ENCODE measurements around the gene FAIM2. TPM values are rescaled to one million over a fixed set of nuclear protein-coding genes. Genes with fewer than 3 reads are reported as not detected.
A peak's percentile ranks its signal among the peaks of the same experiment; 100 is the strongest.

The FAIM2 gene
- not detected in 2 replicates for total RNA-seq (2014; rRNA removed; shearing (Covaris generic))

DNA sequence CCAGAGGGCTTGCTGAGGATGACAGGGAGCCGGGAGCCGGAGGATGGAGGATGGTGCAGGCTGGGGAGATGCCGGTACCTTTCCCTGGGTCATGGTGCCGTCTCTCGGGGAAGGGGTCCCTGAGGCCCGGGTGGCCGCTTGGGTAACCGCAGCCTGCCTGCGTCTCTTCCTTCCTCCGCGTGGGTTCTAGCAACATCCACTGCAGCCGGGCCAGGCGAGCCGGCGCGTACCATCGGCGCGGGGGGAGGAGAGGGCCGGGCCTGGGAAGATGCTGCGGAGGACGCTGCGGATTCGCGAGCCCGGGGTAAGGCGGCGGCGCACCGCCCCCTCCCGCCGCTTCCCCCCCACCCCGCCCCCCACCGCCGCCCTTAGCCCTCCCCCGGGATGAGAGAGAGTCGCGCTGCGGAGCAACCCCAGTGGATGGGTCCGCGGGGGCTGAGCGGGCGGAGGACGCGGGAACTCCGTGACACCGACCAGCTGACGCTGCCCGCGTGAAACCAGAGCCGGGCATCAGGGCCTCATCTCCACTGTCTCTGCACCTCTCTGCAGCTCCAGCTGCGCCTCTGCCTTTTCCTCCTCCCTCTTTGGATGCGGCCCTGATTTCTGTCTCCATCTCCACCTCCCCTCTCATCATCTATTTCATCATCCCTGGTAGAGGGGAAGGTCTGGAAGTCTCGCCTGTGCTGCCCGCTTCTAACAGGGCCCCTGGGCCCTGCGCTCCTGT, at the start of gene FAIM2:
TSS of gene FAIM2 (minus strand) at position 201 of the 724 bp plus-strand sequence. CDS start at position 93, 108 bp downstream.
- no peaks in the 10 kb centered on the region for H3K4me1 ChIP-seq (replicated peaks)
- no peak within 1 kb of the TSS for H3K27ac ChIP-seq
- DNase-seq (ENCODE audit: low read depth in 1 of 2, low spot score in 2 of 2) = no peak
- H3K9me3 ChIP-seq (replicated peaks) = no peaks in the 10 kb centered on the region
- no peak within 1 kb of the TSS for H3K4me3 ChIP-seq
- H3K36me3 ChIP-seq = no peaks in the 10 kb centered on the region
- H3K27me3 ChIP-seq (replicated peaks) = peaks cover 10% of the 10 kb centered on the region

DNA sequence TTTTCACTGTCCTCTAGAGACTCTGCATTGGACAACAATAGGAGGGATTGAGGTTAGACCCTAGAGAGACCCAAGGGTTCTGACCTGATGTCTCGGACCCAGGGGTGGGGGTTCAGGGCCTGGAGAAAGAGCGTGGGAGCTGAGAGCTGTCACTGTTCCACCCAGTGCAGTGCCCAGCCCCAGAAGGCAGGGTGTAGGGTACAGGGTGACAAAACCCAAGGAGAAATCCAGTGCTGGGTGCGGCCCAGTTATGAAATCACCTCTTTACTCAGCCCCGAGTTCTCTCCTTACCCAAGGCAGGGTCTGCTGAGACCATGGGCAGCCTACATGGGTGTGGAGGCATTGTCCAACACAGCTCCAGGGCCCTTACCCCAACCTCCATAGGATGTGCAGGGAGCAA, 49.5 kb upstream of the FAIM2 start:
- H3K27ac ChIP-seq = no peak overlapping the region
- no peaks in the 10 kb centered on the region for H3K9me3 ChIP-seq (replicated peaks)
- H3K27me3 ChIP-seq (replicated peaks) = no peaks in the 10 kb centered on the region
- DNase-seq (ENCODE audit: low read depth in 1 of 2, low spot score in 2 of 2) = no peak
- no peak overlapping the region for H3K4me3 ChIP-seq
- H3K36me3 ChIP-seq = no peaks in the 10 kb centered on the region
- no peaks in the 10 kb centered on the region for H3K4me1 ChIP-seq (replicated peaks)

DNA sequence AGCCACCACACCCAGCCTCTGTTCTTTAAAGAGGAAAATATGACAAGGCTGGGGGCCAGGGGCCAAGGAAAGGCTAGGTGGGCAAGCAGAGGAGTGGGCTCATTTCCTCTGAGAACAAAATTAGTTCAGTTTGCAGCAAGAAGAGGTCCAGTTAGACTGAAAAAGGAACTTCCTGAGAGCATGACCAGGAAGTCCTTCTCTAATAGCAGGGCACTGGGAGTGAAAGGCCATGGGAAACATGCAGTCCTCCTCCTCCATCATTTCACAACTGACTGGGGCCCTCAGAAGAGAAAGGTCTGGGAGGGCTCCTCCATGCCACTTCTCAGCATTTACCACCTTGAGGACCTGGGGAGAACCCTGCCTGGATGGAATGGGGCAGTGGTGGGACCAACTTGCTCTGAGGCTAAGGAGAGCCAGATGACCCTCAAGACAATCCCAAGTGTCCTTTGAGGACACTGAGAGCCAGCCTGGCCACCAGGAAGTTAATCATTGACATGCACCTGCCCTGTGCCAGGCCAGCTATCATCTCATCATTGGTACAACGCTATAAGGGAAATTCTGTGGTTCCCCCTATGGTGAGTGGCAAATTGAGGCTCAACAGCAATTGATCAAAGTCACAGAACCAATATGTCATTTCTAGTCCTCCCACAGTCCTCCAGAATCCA, 48.8 kb upstream of the FAIM2 start:
- Histone ChIP-seq H3K4me3 (no peak overlapping the region), H3K9me3 (replicated peaks) (no peaks in the 10 kb centered on the region), H3K4me1 (replicated peaks) (no peaks in the 10 kb centered on the region), H3K36me3 (no peaks in the 10 kb centered on the region), H3K27me3 (replicated peaks) (no peaks in the 10 kb centered on the region), H3K27ac (no peak overlapping the region)
- no peak for DNase-seq (ENCODE audit: low read depth in 1 of 2, low spot score in 2 of 2)

DNA sequence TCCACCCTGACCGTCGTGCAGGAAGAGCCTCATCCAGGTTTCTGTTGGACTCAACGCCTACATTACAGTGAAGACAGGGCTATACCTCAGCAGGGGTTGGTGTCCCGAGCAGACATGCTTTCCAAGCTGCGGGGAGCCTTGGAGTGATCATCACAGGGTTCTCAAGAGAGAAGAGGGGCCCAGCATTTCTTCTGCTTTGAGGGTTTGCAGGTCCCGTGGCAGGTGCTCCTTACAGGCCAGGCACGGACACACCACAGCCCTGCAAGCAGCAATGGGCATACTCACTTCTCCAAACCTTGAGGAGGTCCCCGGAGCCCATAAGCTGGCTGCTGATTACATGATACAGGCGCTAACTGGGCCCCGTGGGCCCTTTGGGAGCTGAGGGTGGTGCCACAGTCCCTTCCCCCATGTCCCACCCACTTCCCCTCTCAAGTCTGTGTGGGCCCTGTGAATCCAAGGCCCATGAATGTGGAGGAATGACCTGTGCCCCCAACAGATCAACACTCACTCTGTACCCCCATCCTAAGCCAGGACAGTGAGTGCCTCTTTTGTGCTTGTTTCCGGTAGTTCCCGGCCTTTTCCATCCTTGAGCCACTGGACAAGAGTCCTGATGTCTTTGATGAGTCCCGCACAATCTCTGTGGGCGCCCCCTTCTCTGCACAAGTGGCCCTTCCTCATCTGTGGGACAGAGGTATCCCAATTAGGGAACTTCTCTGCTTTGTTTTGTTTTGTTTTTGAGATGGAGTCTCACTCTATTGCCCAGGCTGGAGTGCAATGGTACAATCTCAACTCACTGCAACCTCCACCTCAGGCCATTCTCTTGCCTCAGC, 47.9 kb upstream of the FAIM2 start:
- no peaks in the 10 kb centered on the region for H3K27me3 ChIP-seq (replicated peaks)

DNA sequence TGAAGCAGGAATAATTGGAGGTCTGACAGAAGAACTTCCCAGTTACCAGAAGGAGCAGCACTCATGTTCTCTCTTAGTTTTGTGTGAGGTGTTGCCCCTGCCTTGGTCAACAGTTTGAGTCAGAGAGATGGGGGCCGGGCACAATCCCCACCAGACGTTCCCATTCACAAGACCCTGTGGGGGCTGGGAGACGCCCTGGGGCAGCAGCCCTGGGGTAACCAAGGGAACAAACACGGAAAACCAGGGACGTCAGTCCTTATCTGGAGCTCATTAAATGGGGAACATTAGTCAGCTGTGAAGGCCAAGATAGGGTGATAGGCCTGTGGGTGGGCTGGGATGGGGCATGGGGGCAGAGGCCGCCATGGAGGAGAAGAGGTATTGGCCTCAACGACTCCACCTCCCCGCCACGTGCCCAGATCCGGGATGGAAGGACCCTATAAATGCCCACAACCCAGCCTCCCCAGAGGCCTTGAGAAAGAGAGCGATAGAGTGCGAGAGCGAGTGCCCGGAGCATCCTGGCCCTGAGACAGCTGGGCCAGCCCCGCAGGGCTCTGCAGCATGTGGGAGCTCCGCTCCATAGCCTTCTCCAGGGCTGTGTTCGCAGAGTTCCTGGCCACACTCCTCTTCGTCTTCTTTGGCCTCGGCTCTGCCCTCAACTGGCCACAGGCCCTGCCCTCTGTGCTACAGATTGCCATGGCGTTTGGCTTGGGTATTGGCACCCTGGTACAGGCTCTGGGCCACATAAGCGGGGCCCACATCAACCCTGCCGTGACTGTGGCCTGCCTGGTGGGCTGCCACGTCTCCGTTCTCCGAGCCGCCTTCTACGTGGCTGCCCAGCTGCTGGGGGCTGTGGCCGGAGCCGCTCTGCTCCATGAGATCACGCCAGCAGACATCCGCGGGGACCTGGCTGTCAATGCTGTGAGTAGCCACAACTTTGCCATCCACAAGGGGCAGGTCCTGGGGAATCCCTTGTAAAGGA, 46.9 kb upstream of the FAIM2 start, which contains the start of gene AQP2:
TSS of gene AQP2 (plus strand) at position 465 of the 979 bp plus-strand sequence. CDS start at position 559, 94 bp downstream.
- H3K4me3 ChIP-seq = no peak within 1 kb of the TSS
- no peak for DNase-seq (ENCODE audit: low read depth in 1 of 2, low spot score in 2 of 2)
- no peaks in the 10 kb centered on the region for H3K27me3 ChIP-seq (replicated peaks)
- no peaks in the 10 kb centered on the region for H3K4me1 ChIP-seq (replicated peaks)
- no peaks in the 10 kb centered on the region for H3K36me3 ChIP-seq
- H3K27ac ChIP-seq = no peak within 1 kb of the TSS
- H3K9me3 ChIP-seq (replicated peaks) = no peaks in the 10 kb centered on the region

More for the DNA sequence above, 47.9 kb upstream of the FAIM2 start:
- no peak overlapping the region for H3K27ac ChIP-seq
- H3K36me3 ChIP-seq = no peaks in the 10 kb centered on the region
- DNase-seq (ENCODE audit: low read depth in 1 of 2, low spot score in 2 of 2) = no peak
- no peak overlapping the region for H3K4me3 ChIP-seq
- H3K4me1 ChIP-seq (replicated peaks) = no peaks in the 10 kb centered on the region
- H3K9me3 ChIP-seq (replicated peaks) = no peaks in the 10 kb centered on the region

DNA sequence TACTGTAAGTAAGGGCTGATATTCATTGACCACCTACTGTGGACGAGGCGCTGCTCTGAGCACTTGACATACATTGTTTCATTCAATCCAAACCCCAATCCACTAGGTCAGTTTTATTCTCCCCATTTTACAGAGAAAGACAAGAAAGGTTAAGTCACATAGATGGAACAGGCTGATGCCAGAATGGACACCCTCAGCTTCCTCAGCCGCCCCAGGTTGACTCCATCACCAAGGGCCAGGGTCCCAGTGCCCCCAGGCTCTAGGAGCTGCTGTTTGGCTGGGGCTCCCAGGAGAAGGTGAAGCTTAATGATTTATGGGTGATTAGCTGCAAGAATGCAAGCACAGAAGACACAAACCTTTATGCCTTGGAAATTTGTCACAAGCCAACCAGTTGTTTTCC, 46.2 kb upstream of the FAIM2 start:
- no peaks in the 10 kb centered on the region for H3K4me1 ChIP-seq (replicated peaks)
- no peaks in the 10 kb centered on the region for H3K36me3 ChIP-seq
- H3K4me3 ChIP-seq = no peak overlapping the region
- no peaks in the 10 kb centered on the region for H3K9me3 ChIP-seq (replicated peaks)
- H3K27me3 ChIP-seq (replicated peaks) = no peaks in the 10 kb centered on the region
- no peak for DNase-seq (ENCODE audit: low read depth in 1 of 2, low spot score in 2 of 2)
- no peak overlapping the region for H3K27ac ChIP-seq

DNA sequence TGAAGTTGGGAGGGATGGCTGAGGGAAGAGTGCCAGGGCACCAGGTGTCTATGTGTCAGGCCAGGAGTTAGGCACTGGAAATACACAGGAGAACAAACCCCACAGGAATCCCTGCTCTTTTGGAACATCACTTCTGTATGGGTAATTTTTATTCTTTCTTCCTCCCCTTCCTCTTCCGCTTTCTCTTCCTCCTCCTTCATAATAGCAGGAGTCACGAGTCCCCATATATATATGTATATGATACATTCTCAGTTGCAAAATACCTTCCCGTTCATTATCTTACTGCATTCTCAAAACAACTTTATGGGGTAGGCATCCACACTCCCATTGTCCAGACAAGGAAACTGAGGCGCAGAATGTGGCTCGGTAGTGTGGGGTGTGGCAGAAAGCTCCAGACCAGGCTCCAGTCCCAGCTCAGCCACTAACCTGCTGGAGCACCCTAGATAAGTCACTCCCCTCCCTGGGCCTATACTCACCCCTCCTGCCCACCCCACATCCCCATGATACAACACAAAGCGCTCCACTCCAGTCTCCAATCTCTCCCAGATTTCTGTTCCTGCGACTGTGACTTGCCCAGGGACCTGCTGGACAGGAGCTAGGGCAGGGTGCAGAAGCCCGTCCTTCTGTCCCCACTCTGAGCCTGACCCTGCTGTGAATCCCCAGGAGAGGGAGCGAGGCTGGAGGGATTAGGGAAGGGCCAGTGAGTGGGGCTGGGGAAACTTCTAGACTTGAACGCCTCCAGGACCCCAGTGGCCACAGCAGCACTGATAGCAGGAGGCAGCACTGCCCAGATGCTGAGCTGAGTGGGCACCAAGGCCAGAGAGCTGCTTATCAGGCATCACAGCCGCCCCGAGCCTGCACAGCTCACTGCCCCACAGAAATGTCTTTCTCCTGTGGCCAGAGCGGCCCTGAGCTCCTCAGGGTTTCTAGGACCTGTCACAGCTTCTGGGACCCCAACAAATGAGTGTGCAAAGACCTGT, 45.5 kb upstream of the FAIM2 start:
- H3K4me3 ChIP-seq = no peak overlapping the region
- H3K4me1 ChIP-seq (replicated peaks) = no peaks in the 10 kb centered on the region
- H3K36me3 ChIP-seq = no peaks in the 10 kb centered on the region
- no peaks in the 10 kb centered on the region for H3K9me3 ChIP-seq (replicated peaks)
- no peak overlapping the region for H3K27ac ChIP-seq
- DNase-seq (ENCODE audit: low read depth in 1 of 2, low spot score in 2 of 2) = no peak
- no peaks in the 10 kb centered on the region for H3K27me3 ChIP-seq (replicated peaks)

DNA sequence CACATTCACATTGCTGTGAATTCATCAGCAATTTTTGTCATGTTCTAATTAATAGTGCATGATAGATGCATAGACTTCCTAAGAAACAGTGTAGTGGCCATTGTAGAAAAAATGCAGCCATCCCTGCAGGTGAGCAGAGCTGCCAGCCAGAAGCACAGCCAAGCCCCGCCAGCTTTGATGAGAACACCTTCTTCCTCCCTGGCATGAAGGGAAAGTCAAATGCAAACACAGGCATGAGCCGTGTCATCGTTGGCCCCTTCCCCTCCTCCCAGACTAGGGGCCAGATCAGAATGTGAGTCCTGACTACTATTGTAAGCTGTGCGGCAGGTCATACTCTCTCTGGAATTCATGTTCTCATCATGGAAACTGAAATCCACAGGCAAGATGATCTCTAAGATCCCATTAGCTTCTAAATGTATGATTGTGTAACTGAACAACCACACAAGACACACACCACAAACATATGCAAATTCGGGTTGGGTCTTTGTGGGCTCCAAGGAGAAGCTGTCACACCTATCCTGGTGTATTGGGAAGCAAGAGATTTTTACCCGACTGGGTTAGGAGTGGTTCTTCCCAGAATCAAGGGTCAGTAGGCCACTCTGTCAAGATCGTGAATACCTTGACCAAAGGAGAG, 44.0 kb upstream of the FAIM2 start:
- H3K27me3 ChIP-seq (replicated peaks) = no peaks in the 10 kb centered on the region
- no peak overlapping the region for H3K4me3 ChIP-seq
- H3K4me1 ChIP-seq (replicated peaks) = no peaks in the 10 kb centered on the region
- DNase-seq (ENCODE audit: low read depth in 1 of 2, low spot score in 2 of 2) = no peak
- no peak overlapping the region for H3K27ac ChIP-seq
- no peaks in the 10 kb centered on the region for H3K36me3 ChIP-seq
- H3K9me3 ChIP-seq (replicated peaks) = no peaks in the 10 kb centered on the region

DNA sequence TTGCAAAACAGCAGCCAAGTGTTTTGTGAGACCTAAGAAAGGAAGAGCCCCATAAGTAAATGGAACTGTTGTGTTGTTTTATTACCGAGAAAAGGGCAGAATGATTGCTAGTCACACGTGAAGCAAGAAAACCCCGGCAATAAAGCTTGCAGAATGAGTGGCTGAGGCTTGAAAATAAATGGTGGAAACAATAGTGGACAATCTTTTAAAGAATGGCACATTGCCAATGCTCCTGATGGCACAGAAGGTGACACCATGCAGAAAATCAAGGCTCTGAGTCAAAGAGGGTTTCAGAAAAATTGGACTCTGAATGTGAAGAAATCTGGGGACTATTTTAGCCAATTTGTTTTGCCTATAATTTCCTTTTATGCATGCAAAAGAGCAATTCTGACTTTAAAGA, 42.8 kb upstream of the FAIM2 start:
- no peaks in the 10 kb centered on the region for H3K4me1 ChIP-seq (replicated peaks)
- H3K27me3 ChIP-seq (replicated peaks) = no peaks in the 10 kb centered on the region
- no peak overlapping the region for H3K27ac ChIP-seq
- no peaks in the 10 kb centered on the region for H3K36me3 ChIP-seq
- DNase-seq (ENCODE audit: low read depth in 1 of 2, low spot score in 2 of 2) = no peak
- H3K9me3 ChIP-seq (replicated peaks) = no peaks in the 10 kb centered on the region
- no peak overlapping the region for H3K4me3 ChIP-seq

DNA sequence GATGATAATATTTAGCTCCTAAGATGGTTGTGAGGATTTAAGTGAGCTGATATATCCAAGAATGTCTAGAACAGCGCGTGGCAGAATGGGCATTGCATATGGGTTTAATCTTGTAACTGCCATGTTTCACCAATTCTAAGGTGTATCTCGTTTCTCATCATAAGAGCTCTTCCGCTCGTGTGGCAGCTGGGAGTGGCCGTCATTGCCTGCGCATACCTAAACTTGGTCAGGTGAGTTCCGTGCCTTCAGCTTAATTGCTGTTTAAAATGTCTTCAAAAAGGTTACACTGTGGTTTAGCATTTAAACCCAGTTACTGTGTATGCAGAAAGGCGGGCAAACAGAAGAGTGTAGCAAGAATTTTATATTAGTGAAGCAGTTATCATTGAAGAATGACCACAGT, 42.4 kb upstream of the FAIM2 start:
- Histone ChIP-seq H3K27ac (no peak overlapping the region), H3K9me3 (replicated peaks) (no peaks in the 10 kb centered on the region), H3K27me3 (replicated peaks) (no peaks in the 10 kb centered on the region), H3K4me3 (no peak overlapping the region), H3K36me3 (no peaks in the 10 kb centered on the region), H3K4me1 (replicated peaks) (no peaks in the 10 kb centered on the region)
- DNase-seq (ENCODE audit: low read depth in 1 of 2, low spot score in 2 of 2) = no peak

DNA sequence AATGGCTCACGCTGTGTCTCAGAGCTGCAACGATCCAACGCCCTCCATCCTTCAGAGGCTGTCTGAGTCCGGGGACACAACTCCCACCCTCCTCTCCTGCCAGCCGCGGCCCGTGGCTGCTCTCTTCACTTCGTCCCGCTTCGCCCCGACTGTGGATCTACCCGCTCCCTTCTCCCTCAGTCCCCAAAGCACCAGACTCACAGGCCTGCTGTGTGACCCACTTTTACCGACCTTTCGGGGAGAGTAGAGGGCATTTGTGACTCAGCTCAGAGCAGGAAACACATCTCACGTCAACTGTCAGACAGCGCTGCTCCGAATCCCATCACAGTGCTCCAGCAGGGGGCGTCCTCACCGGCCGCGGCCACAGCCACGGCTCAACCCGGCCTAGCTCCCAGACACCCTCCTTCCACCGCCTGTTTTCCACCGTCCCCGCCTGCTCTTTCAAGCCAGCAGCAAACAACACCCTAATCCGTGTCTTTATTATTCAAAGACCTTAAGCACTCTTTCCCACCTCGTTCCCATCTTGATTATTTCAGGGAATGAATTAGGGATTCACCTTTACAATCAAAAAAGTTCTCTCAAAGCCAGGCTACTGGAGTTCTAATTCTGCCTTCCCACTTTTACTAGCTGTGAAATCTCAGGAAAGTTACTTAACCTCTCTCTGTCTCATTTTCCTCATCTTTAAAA, 41.8 kb upstream of the FAIM2 start:
- H3K27ac ChIP-seq = no peak overlapping the region
- H3K4me1 ChIP-seq (replicated peaks) = no peaks in the 10 kb centered on the region
- no peaks in the 10 kb centered on the region for H3K9me3 ChIP-seq (replicated peaks)
- DNase-seq (ENCODE audit: low read depth in 1 of 2, low spot score in 2 of 2) = peak; percentile 63 to 84
- no peaks in the 10 kb centered on the region for H3K27me3 ChIP-seq (replicated peaks)
- H3K36me3 ChIP-seq = no peaks in the 10 kb centered on the region
- H3K4me3 ChIP-seq = no peak overlapping the region
